ENCODE data around the gene DTD1. TPM values are rescaled to one million over a fixed set of nuclear protein-coding genes. Genes with fewer than 3 reads are reported as not detected.
A peak's percentile ranks its signal among the peaks of the same experiment; 100 is the strongest.

DTD1 gene
- total RNA-seq, 1 donor from 2014 or later, result 61.9 TPM

- no peak for DNase-seq (ENCODE audit: low read depth in 2 of 2)
Observed at GRCh38 chr20:18702736-18703135, 114.9 kb downstream of the DTD1 start.

GRCh38 chr20:18705490-18705889 lies 117.6 kb downstream of the DTD1 start:
- DNase-seq (ENCODE audit: low read depth in 2 of 2), result no peak

GRCh38 chr20:18705910-18706309 lies 118.1 kb downstream of the DTD1 start:
- peak in 1 of 2 donors; percentile 9 for DNase-seq (ENCODE audit: low read depth in 2 of 2)

GRCh38 chr20:18712131-18712530 lies 124.3 kb downstream of the DTD1 start:
- DNase-seq (ENCODE audit: low read depth in 2 of 2), result no peak

- DNase-seq (ENCODE audit: low read depth in 2 of 2), result no peak
Observed at GRCh38 chr20:18712882-18713281, 125.0 kb downstream of the DTD1 start.

GRCh38 chr20:18715564-18715963 lies 127.7 kb downstream of the DTD1 start:
- DNase-seq (ENCODE audit: low read depth in 2 of 2), result no peak

GRCh38 chr20:18717062-18717461 lies 129.2 kb downstream of the DTD1 start:
- DNase-seq (ENCODE audit: low read depth in 2 of 2), result no peak

GRCh38 chr20:18718129-18718528 lies 130.3 kb downstream of the DTD1 start:
- no peak for DNase-seq (ENCODE audit: low read depth in 2 of 2)

GRCh38 chr20:18719426-18719825 lies 131.6 kb downstream of the DTD1 start:
- DNase-seq (ENCODE audit: low read depth in 2 of 2), result no peak

GRCh38 chr20:18721551-18722115 lies 133.8 kb downstream of the DTD1 start:
- DNase-seq (ENCODE audit: low read depth in 2 of 2), result no peak

GRCh38 chr20:18722371-18722770 lies 134.5 kb downstream of the DTD1 start:
- DNase-seq (ENCODE audit: low read depth in 2 of 2), result no peak

- no peak for DNase-seq (ENCODE audit: low read depth in 2 of 2)
Observed at GRCh38 chr20:18724077-18724476, 136.2 kb downstream of the DTD1 start.

GRCh38 chr20:18724788-18725464 lies 137.1 kb downstream of the DTD1 start:
- no peak for DNase-seq (ENCODE audit: low read depth in 2 of 2)

GRCh38 chr20:18727032-18727508 lies 139.2 kb downstream of the DTD1 start:
- DNase-seq (ENCODE audit: low read depth in 2 of 2), result no peak

GRCh38 chr20:18728165-18728869 lies 140.5 kb downstream of the DTD1 start:
- no peak for DNase-seq (ENCODE audit: low read depth in 2 of 2)

- no peak for DNase-seq (ENCODE audit: low read depth in 2 of 2)
Observed at GRCh38 chr20:18728870-18729224, 141.0 kb downstream of the DTD1 start.

GRCh38 chr20:18729231-18729825 lies 141.5 kb downstream of the DTD1 start:
- DNase-seq (ENCODE audit: low read depth in 2 of 2), result no peak

GRCh38 chr20:18731940-18732339 lies 144.1 kb downstream of the DTD1 start:
- no peak for DNase-seq (ENCODE audit: low read depth in 2 of 2)

GRCh38 chr20:18734525-18735189 lies 146.8 kb downstream of the DTD1 start:
- no peak for DNase-seq (ENCODE audit: low read depth in 2 of 2)

- no peak for DNase-seq (ENCODE audit: low read depth in 2 of 2)
Observed at GRCh38 chr20:18737140-18737539, 149.3 kb downstream of the DTD1 start.

GRCh38 chr20:18738055-18738454 lies 150.2 kb downstream of the DTD1 start:
- no peak for DNase-seq (ENCODE audit: low read depth in 2 of 2)

GRCh38 chr20:18738888-18739287 lies 151.0 kb downstream of the DTD1 start:
- no peak for DNase-seq (ENCODE audit: low read depth in 2 of 2)
